Effector memory CD4-positive, alpha-beta T cell (primary cell): ENCODE results near the gene ATXN2L.
A peak's percentile ranks its signal among the peaks of the same experiment; 100 is the strongest.
"Not testable (repeated sequence)": the region's sequence is repeated elsewhere in the genome, so short reads cannot be mapped to it uniquely, and the experiment has no call there.

Source experiments
- DNase-seq, 3 donors: peaks; one replicate each; pipeline ENCODE4 v3.0.0-alpha.2; 2020
- H3K27ac ChIP-seq: 2 replicates; pipeline ENCODE4 v1.7.0; 2013; ENCODE audit warnings: mild to moderate bottlenecking, low read length, moderate library complexity; ENCODE audit not compliant: insufficient read depth, poor library complexity, severe bottlenecking
- H3K27me3 ChIP-seq: replicated peaks from 2 replicates; pipeline ENCODE4 v1.7.0; 2013; ENCODE audit warnings: mild to moderate bottlenecking, low read length; ENCODE audit not compliant: insufficient read depth, control insufficient read depth, poor library complexity, severe bottlenecking
- H3K36me3 ChIP-seq: 2 replicates; pipeline ENCODE4 v1.7.0; 2013; ENCODE audit warnings: mild to moderate bottlenecking, low read length, moderate library complexity; ENCODE audit not compliant: control insufficient read depth, insufficient read depth
- H3K4me1 ChIP-seq: 2 replicates; pipeline ENCODE4 v1.7.0; 2013; ENCODE audit warnings: low read length, mild to moderate bottlenecking; ENCODE audit not compliant: control insufficient read depth, insufficient read depth, poor library complexity, severe bottlenecking
- H3K4me3 ChIP-seq: 2 replicates; pipeline ENCODE4 v1.7.0; 2013; ENCODE audit warnings: low read length, low read depth, mild to moderate bottlenecking; ENCODE audit not compliant: insufficient read depth, poor library complexity, severe bottlenecking
- H3K9me3 ChIP-seq: 2 replicates; pipeline ENCODE4 v1.7.0; 2013; ENCODE audit warnings: mild to moderate bottlenecking, low read length, moderate library complexity; ENCODE audit not compliant: control insufficient read depth
- total RNA-seq, 3 donors: gene quantifications; one replicate each; lab custom pipeline; 2026; lab: John Stamatoyannopoulos, UW

Gene ATXN2L
- total RNA-seq, result 153 to 249 (median 175) reads per million in 3 donors

GRCh38 chr16:28822520-28823290 lies at the start of gene ATXN2L:
Gene ATXN2L, plus strand, starts transcription at chr16:28822999. Its CDS starts 261 bp downstream, at chr16:28823260.
- peaks cover 25% of the 10 kb centered on the region for H3K36me3 ChIP-seq
- peaks cover 17% of the 10 kb centered on the region for H3K4me1 ChIP-seq
- H3K4me3 ChIP-seq, result peak within 1 kb of the TSS; percentile 96
- no peaks in the 10 kb centered on the region for H3K27me3 ChIP-seq
- DNase-seq, result peak; percentile 83 to 88 (median 86)
- H3K9me3 ChIP-seq, result no peaks in the 10 kb centered on the region
- peak within 1 kb of the TSS; percentile 99 for H3K27ac ChIP-seq

GRCh38 chr16:28781697-28782096 lies 41.1 kb upstream of the ATXN2L start:
- not testable (repeated sequence) for H3K27me3 ChIP-seq, DNase-seq, H3K27ac ChIP-seq, H3K4me1 ChIP-seq, H3K4me3 ChIP-seq, H3K9me3 ChIP-seq, H3K36me3 ChIP-seq

GRCh38 chr16:28782357-28782756 lies 40.4 kb upstream of the ATXN2L start:
- not testable (repeated sequence) for DNase-seq, H3K4me1 ChIP-seq, H3K27me3 ChIP-seq, H3K36me3 ChIP-seq, H3K9me3 ChIP-seq, H3K4me3 ChIP-seq, H3K27ac ChIP-seq

GRCh38 chr16:28802235-28803019 lies 20.4 kb upstream of the ATXN2L start:
- not testable (repeated sequence) for H3K36me3 ChIP-seq, H3K27ac ChIP-seq, H3K4me1 ChIP-seq, H3K27me3 ChIP-seq, H3K4me3 ChIP-seq, H3K9me3 ChIP-seq
- DNase-seq, result peak; percentile 32 to 61 (median 40)

- not testable (repeated sequence) for H3K27me3 ChIP-seq, H3K9me3 ChIP-seq, H3K4me3 ChIP-seq, DNase-seq, H3K27ac ChIP-seq, H3K36me3 ChIP-seq, H3K4me1 ChIP-seq
Observed at GRCh38 chr16:28807445-28808120, 15.2 kb upstream of the ATXN2L start.

GRCh38 chr16:28820016-28820415 lies 2.8 kb upstream of the ATXN2L start:
- Histone ChIP-seq H3K9me3 (no peaks in the 10 kb centered on the region), H3K4me1 (peaks cover 12% of the 10 kb centered on the region), H3K27me3 (no peaks in the 10 kb centered on the region), H3K4me3 (no peak overlapping the region), H3K27ac (no peak overlapping the region), H3K36me3 (no peaks in the 10 kb centered on the region)
- DNase-seq, result no peak

GRCh38 chr16:28820546-28820945 lies 2.3 kb upstream of the ATXN2L start:
- H3K27ac ChIP-seq, H3K36me3 ChIP-seq, H3K4me3 ChIP-seq, H3K9me3 ChIP-seq, DNase-seq, H3K27me3 ChIP-seq: not testable (repeated sequence)
- H3K4me1 ChIP-seq, result peaks cover 17% of the 10 kb centered on the region

GRCh38 chr16:28821874-28822519 lies 802 bp upstream of the ATXN2L start:
- H3K36me3 ChIP-seq, result peaks cover 18% of the 10 kb centered on the region
- H3K27ac ChIP-seq, result peak overlapping the region; percentile 99
- H3K4me3 ChIP-seq, result peak overlapping the region; percentile 96
- no peaks in the 10 kb centered on the region for H3K9me3 ChIP-seq
- H3K4me1 ChIP-seq, result peaks cover 17% of the 10 kb centered on the region
- DNase-seq, result no peak
- no peaks in the 10 kb centered on the region for H3K27me3 ChIP-seq

GRCh38 chr16:28823291-28823872 lies 583 bp downstream of the ATXN2L start:
- H3K36me3 ChIP-seq, result peaks cover 31% of the 10 kb centered on the region
- H3K4me3 ChIP-seq, result peak overlapping the region; percentile 96
- H3K27ac ChIP-seq, result peak overlapping the region; percentile 99
- DNase-seq, result peak in 1 of 3 donors; percentile 13
- no peaks in the 10 kb centered on the region for H3K9me3 ChIP-seq
- H3K27me3 ChIP-seq, result no peaks in the 10 kb centered on the region
- H3K4me1 ChIP-seq, result peaks cover 17% of the 10 kb centered on the region
